ENCODE data around the gene STC2.

The STC2 gene

DNA sequence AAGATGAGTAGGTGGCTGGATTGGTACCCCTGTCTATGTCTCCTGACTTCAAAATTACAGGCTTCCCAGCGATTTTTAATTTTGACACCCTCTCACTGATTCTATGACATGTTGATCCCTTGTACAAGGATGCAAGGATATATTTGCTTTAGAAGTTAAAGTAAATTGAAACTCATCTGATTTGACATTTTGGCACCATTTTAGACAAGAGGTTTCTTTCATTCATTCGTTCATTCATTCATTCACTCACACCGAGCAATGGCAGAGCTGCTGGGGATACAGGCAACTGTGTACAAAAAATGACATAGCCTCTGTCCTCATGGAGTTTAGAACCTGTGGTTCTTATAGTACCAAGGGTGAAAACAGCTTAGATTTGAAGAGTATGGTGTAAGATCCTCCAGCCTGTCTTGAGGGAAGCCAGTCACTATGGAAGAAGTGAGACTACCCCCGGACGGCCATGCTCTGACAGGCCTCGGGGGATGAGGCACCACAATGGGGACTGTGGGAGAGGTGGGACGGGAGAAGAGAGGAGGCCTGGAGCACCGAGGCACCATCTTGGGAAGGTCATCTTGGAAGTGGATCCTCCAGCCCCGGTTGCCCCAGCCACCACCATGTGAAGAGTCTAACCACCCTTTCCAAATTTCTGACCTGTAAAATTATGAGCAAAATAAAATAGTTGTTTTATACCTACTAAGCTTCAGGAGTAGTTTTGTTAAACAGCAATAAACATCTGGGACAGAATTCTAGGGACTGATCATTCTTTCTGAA, 16.2 kb downstream of the STC2 start:
- no peak overlapping the region for H3K4me3 ChIP-seq (ENCODE audit: low read depth, low read length)
- TF ChIP-seq, protein P1, sequence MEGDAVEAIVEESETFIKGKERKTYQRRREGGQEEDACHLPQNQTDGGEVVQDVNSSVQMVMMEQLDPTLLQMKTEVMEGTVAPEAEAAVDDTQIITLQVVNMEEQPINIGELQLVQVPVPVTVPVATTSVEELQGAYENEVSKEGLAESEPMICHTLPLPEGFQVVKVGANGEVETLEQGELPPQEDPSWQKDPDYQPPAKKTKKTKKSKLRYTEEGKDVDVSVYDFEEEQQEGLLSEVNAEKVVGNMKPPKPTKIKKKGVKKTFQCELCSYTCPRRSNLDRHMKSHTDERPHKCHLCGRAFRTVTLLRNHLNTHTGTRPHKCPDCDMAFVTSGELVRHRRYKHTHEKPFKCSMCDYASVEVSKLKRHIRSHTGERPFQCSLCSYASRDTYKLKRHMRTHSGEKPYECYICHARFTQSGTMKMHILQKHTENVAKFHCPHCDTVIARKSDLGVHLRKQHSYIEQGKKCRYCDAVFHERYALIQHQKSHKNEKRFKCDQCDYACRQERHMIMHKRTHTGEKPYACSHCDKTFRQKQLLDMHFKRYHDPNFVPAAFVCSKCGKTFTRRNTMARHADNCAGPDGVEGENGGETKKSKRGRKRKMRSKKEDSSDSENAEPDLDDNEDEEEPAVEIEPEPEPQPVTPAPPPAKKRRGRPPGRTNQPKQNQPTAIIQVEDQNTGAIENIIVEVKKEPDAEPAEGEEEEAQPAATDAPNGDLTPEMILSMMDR (IDR thresholded peaks at IDR 0.05; ENCODE audit: borderline replicate concordance, insufficient read depth, low read depth, low read length) = no peak

DNA sequence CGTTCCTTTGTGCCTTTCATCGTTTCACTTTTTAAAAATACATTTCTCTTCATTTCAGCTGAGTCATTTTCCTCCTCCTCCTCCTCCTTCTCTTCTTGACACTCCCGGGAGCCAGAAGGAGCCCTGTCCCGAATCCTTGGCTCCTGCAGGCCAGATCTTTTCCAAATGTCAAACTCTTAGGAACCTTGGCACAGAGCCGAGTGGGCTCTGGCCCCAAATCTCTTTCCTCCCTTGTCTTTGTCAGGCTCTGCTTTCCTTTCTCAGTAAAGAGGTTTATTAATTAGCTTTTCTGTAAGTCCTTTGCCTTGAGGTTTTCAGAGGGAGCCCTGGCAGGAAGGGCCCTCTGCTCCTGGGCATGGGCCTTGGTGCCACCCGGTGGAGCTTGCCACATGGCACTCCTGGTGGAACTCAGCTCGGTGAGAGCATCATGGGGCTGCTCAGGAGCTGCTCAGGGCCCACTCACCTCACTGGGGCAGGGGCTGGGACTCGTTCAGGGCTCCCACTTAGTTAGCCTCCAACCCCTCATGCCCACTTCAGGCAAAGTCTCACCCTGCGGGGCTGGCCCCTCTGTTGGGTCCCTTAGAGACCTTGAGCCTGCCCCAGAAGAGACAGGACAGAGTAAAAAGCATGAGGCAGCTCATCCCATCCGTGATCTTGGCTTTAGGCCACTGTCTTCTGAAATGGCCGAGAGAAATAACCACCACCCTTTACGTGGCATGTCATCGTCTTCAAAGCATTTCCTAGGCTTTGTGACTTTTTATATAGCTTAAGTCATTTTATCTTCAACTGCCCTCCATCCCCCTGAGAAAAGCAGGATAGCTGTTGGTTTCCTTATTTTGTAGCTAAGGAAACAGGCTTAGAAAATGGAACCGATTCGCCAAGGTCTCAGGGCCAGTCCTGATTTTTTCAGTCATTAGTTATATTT, 17.1 kb downstream of the STC2 start:
- TF ChIP-seq, protein P1 (IDR thresholded peaks at IDR 0.05; ENCODE audit: borderline replicate concordance, insufficient read depth, low read depth, low read length) = no peak
- no peak overlapping the region for H3K4me3 ChIP-seq (ENCODE audit: low read depth, low read length)

DNA sequence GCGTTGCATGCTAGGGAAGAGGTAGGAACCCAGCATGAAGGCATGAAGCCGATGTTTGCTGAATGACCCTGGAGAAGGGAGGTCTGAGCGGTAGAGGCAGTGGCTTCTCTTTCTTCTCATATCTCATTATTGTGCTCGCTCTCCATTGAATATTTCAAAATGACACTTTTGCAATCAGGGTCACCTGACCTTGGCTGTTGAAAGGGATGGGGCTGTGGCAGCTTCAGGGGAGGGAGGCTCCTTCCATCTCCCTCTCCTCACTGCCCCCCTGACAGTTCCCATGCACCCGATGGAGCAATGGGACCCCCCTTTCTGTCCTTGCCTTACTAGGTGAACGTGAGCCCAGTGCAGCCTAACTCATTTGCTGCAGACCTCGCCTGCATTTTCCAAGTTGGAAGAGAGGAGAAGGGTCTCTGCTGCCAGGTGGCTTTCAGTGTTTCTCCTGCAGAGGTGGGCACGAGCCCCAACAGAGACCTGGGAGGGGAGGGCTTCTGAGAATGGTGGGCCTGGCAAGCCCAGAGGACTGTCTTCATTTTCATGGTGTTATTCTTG, 17.9 kb downstream of the STC2 start:
- H3K4me3 ChIP-seq (ENCODE audit: low read depth, low read length) = no peak overlapping the region
- TF ChIP-seq, protein P1 (IDR thresholded peaks at IDR 0.05; ENCODE audit: borderline replicate concordance, insufficient read depth, low read depth, low read length) = no peak

DNA sequence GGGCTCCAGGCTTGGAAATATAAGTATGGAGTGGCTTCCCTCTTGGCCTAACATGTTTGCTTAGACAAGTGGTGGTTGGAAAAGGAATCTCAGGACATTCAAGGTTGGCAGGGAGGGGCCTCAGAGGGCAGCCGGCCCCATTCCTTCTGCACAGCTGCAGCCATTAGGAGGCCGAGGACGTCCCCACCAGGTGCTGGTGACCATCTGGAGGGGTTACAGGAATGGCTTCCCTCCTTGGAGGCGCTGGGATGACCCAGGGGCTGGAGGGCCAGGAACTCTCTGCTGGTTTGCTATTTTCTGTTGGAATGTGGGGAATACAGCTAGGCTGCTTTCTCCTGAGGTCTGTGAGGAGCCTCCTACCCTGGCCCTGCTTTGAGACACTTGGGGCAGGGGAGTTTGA, 18.5 kb downstream of the STC2 start:
- TF ChIP-seq, protein P1 (IDR thresholded peaks at IDR 0.05; ENCODE audit: borderline replicate concordance, insufficient read depth, low read depth, low read length) = no peak
- no peak overlapping the region for H3K4me3 ChIP-seq (ENCODE audit: low read depth, low read length)

DNA sequence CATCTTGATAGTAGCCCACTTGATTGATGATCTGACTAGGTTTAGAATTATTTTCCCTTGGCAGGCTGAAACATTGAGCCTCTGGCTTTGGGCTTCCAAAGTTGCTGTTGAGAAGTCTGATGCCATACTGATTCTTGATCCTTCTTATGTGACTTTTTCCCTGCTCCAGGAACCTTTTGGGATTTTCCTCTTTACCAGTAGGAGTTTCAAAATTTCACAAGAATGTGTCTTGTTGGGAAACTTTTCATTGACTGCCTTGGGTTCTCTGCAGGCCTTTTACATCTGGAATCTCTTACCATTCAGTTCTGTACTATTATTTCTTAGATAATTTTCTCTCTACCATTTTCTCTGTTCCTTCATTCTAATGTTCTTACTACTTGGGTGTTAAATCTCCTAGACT, 20.0 kb downstream of the STC2 start:
- TF ChIP-seq, protein P1 (IDR thresholded peaks at IDR 0.05; ENCODE audit: borderline replicate concordance, insufficient read depth, low read depth, low read length) = no peak
- H3K4me3 ChIP-seq (ENCODE audit: low read depth, low read length) = no peak overlapping the region

DNA sequence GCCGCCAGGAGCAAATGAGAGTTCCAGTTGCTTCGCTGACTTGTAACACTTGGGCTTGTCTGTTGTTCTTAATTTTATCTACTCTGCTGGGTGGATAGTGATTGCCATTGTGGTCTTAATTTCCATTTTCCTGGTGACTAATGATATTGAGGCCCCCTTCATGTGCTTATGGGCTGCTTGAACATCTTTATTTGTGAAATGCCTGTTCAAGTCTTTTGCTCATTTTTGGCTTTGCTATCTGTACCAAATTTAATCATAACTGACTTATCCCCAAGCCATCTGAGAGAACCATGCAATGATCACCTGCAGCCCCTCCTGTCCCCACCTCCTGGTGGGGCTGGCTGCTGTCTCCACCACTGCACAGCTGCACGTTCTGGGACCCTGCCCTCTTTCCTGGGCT, 20.5 kb downstream of the STC2 start:
- TF ChIP-seq, protein P1 (IDR thresholded peaks at IDR 0.05; ENCODE audit: borderline replicate concordance, insufficient read depth, low read depth, low read length) = no peak
- no peak overlapping the region for H3K4me3 ChIP-seq (ENCODE audit: low read depth, low read length)

Measured in GM12875 (cell line).